Astrocyte (in vitro differentiated cells and primary cell): ENCODE data around the gene PRRC2B. TPM values are rescaled to one million over a fixed set of nuclear protein-coding genes. Genes with fewer than 3 reads are reported as not detected.

Source experiments
- DNase-seq: peaks from one replicate; pipeline ENCODE4 v3.0.0-alpha.2; 2010; ENCODE audit warnings: low read depth
- FAIRE-seq: peaks from 2 replicates; lab custom pipeline; 2011; peaks lifted over from hg19 to GRCh38; lab: Jason Lieb, UNC
- H2AFZ ChIP-seq: 2 replicates; pipeline ENCODE4 v1.6.0; 2012; ENCODE audit warnings: low read depth, low read length, inconsistent platforms
- H3K27ac ChIP-seq: 2 replicates; pipeline ENCODE4 v1.5.1; 2011; ENCODE audit warnings: low read depth, low read length, inconsistent platforms
- H3K27me3 ChIP-seq: 2 replicates; pipeline ENCODE4 v1.6.0; 2011; ENCODE audit warnings: low read length, inconsistent platforms; ENCODE audit not compliant: insufficient read depth
- H3K36me3 ChIP-seq: 2 replicates; pipeline ENCODE4 v1.5.1; 2011; ENCODE audit warnings: low read length, inconsistent platforms; ENCODE audit not compliant: insufficient read depth
- H3K4me1 ChIP-seq: 2 replicates; pipeline ENCODE4 v1.5.1; 2011; ENCODE audit warnings: low read length, inconsistent platforms; ENCODE audit not compliant: insufficient read depth
- H3K4me2 ChIP-seq: 2 replicates; pipeline ENCODE4 v1.6.0; 2012; ENCODE audit warnings: low read length, inconsistent platforms
- H3K4me3 ChIP-seq: 2 replicates; pipeline ENCODE4 v1.5.1; 2011; ENCODE audit warnings: low read depth, mild to moderate bottlenecking, low read length, inconsistent platforms; ENCODE audit not compliant: insufficient read depth
- H3K79me2 ChIP-seq: 2 replicates; pipeline ENCODE4 v1.6.0; 2012; ENCODE audit warnings: mild to moderate bottlenecking, low read length, inconsistent platforms; ENCODE audit not compliant: insufficient read depth
- H3K9ac ChIP-seq: 2 replicates; pipeline ENCODE4 v1.6.0; 2012; ENCODE audit warnings: mild to moderate bottlenecking, low read length, inconsistent platforms
- H3K9me3 ChIP-seq: 2 replicates; pipeline ENCODE4 v1.5.1; 2012; ENCODE audit warnings: low read depth, mild to moderate bottlenecking, low read length, inconsistent platforms; ENCODE audit not compliant: insufficient read depth
- H4K20me1 ChIP-seq: 2 replicates; pipeline ENCODE4 v1.6.0; 2012; ENCODE audit warnings: low read length, inconsistent platforms; ENCODE audit not compliant: insufficient read depth
- H3K27ac Mint-ChIP-seq: one replicate; pipeline ENCODE4 v1.8.0; 2021; ENCODE audit warnings: mild to moderate bottlenecking, mixed read lengths; ENCODE audit not compliant: unreplicated experiment
- H3K27me3 Mint-ChIP-seq: one replicate; pipeline ENCODE4 v1.8.0; 2021; ENCODE audit warnings: low read depth, mixed read lengths; ENCODE audit not compliant: unreplicated experiment
- H3K36me3 Mint-ChIP-seq: one replicate; pipeline ENCODE4 v1.8.0; 2021; ENCODE audit warnings: low read depth, mixed read lengths; ENCODE audit not compliant: unreplicated experiment
- H3K4me1 Mint-ChIP-seq: one replicate; pipeline ENCODE4 v1.8.0; 2021; ENCODE audit warnings: low read depth, mixed read lengths; ENCODE audit not compliant: unreplicated experiment
- H3K4me3 Mint-ChIP-seq: one replicate; pipeline ENCODE4 v1.8.0; 2021; ENCODE audit warnings: mild to moderate bottlenecking, moderate library complexity, mixed read lengths; ENCODE audit not compliant: unreplicated experiment
- H3K9me3 Mint-ChIP-seq: one replicate; pipeline ENCODE4 v1.8.0; 2021; ENCODE audit warnings: mild to moderate bottlenecking, mixed read lengths; ENCODE audit not compliant: unreplicated experiment
- EZH2 ChIP-seq: IDR thresholded peaks from 2 replicates; pipeline ENCODE4 v1.6.1; 2012; ENCODE audit warnings: mild to moderate bottlenecking, low read length, inconsistent platforms; ENCODE audit not compliant: insufficient read depth
- total RNA-seq: library from RNA; stranded (reverse); gene quantifications from 2 replicates; pipeline ENCODE4 v1.2.1, GENCODE V29; 2021
- TF ChIP-seq, protein P1 (sequence below): IDR thresholded peaks from 2 replicates; pipeline ENCODE4 v1.5.1; 2011; ENCODE audit warnings: low read depth, mild to moderate bottlenecking, inconsistent platforms, low read length, moderate library complexity; ENCODE audit not compliant: insufficient read depth

Gene PRRC2B
- total RNA-seq, 1 donor from 2014 or later, result 292 TPM

GRCh38 chr9:131543141-131543540 is 149.3 kb downstream of the PRRC2B start:
- Histone ChIP-seq H3K27me3 (peaks cover 25% of the 10 kb centered on the region), H3K9me3 (peaks cover 16% of the 10 kb centered on the region), H3K4me3 (no peak overlapping the region), H3K4me1 (peaks cover 3% of the 10 kb centered on the region), H3K36me3 (no peaks in the 10 kb centered on the region), H3K9ac (no peak overlapping the region), H2AFZ (no peak overlapping the region), H3K27ac (no peak overlapping the region), H4K20me1 (no peaks in the 10 kb centered on the region), H3K79me2 (no peaks in the 10 kb centered on the region), H3K4me2 (no peak overlapping the region)
- Mint-ChIP-seq H3K27me3 (peaks cover 33% of the 10 kb centered on the region), H3K9me3 (peaks cover 37% of the 10 kb centered on the region), H3K4me3 (no peak overlapping the region), H3K36me3 (peaks cover 11% of the 10 kb centered on the region), H3K4me1 (no peaks in the 10 kb centered on the region), H3K27ac (no peak overlapping the region)
- FAIRE-seq (no peak), DNase-seq (no peak)
- TF ChIP-seq, protein P1, sequence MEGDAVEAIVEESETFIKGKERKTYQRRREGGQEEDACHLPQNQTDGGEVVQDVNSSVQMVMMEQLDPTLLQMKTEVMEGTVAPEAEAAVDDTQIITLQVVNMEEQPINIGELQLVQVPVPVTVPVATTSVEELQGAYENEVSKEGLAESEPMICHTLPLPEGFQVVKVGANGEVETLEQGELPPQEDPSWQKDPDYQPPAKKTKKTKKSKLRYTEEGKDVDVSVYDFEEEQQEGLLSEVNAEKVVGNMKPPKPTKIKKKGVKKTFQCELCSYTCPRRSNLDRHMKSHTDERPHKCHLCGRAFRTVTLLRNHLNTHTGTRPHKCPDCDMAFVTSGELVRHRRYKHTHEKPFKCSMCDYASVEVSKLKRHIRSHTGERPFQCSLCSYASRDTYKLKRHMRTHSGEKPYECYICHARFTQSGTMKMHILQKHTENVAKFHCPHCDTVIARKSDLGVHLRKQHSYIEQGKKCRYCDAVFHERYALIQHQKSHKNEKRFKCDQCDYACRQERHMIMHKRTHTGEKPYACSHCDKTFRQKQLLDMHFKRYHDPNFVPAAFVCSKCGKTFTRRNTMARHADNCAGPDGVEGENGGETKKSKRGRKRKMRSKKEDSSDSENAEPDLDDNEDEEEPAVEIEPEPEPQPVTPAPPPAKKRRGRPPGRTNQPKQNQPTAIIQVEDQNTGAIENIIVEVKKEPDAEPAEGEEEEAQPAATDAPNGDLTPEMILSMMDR, result no peak
- TF ChIP-seq EZH2, result no peak

- no peaks in the 10 kb centered on the region for H3K36me3 ChIP-seq
- peaks cover 16% of the 10 kb centered on the region for H3K9me3 ChIP-seq
- Mint-ChIP-seq H3K4me1 (no peaks in the 10 kb centered on the region), H3K36me3 (peaks cover 13% of the 10 kb centered on the region), H3K27ac (no peak within 1 kb of the TSS), H3K4me3 (peak within 1 kb of the TSS; percentile 54), H3K9me3 (peaks cover 56% of the 10 kb centered on the region), H3K27me3 (peaks cover 50% of the 10 kb centered on the region)
- H3K4me1 ChIP-seq, result peaks cover 3% of the 10 kb centered on the region
- H3K9ac ChIP-seq, result no peak within 1 kb of the TSS
- no peak for DNase-seq
- no peak within 1 kb of the TSS for H3K4me3 ChIP-seq
- H4K20me1 ChIP-seq, result no peaks in the 10 kb centered on the region
- H3K27ac ChIP-seq, result no peak within 1 kb of the TSS
- peaks cover 25% of the 10 kb centered on the region for H3K27me3 ChIP-seq
- H3K79me2 ChIP-seq, result no peaks in the 10 kb centered on the region
- H2AFZ ChIP-seq, result no peak within 1 kb of the TSS
- TF ChIP-seq, protein P1, result no peak
- TF ChIP-seq EZH2, result peak; percentile 98
- no peak for FAIRE-seq
- peak within 1 kb of the TSS; percentile 79 for H3K4me2 ChIP-seq
Measured at GRCh38 chr9:131545003-131545785, 151.3 kb downstream of the PRRC2B start, which contains the start of gene PRRT1B. Gene PRRT1B, plus strand, starts transcription at chr9:131545523. Its CDS starts 93 bp downstream, at chr9:131545616.
